Measurements from ENCODE around the gene C1orf115. TPM values are rescaled to one million over a fixed set of nuclear protein-coding genes. Genes with fewer than 3 reads are reported as not detected.
"Not testable (repeated sequence)": the region's sequence is repeated elsewhere in the genome, so short reads cannot be mapped to it uniquely, and the experiment has no call there.

Gene C1orf115
- total RNA-seq, 1 donor from 2014 or later = 3.5 TPM

DNA sequence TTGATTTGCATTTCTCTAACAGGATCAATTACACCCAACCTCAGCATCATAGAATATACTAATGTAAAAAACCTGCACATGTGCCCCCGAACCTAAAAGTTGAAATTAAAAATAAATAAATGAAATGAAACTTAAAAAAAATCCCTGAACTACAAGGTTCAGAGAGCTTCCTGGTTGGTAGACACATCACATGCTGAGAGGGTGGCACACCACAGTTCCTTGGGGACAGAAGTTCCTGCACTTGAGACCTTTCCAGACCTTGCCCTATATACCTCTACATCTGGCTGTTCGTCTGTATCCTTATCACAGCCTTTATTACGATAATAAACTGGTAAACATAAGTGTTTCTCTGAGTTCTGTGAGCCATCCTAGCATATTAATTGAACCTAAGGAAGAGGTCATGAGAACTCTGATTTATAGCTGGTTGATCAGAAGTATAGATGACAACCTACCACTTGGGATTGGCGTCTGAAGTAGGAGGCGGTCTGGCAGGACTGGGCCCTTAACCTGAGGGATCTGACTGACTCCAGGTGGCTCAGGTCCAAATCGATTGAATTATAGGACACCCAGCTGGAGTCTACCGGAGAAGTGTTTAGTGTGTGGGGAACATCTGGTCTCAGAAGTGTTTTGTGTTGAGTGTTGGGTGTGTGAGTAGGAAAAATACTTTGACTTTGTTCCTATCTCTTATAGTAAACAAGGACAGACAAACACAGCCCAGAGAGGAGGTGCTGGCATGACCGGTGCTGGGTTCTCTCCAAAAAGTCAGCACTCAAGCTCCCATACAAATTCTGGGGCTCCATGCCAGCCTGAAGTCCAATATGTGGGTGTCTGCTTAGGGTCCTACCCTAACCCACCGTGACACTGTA is 19.0 kb downstream of the C1orf115 start:
- Mint-ChIP-seq H3K27me3 (ENCODE audit: low read depth) (no peaks in the 10 kb centered on the region), H3K4me3 (ENCODE audit: unreplicated experiment) (no peak overlapping the region), H3K4me1 (ENCODE audit: low read depth) (no peaks in the 10 kb centered on the region), H3K36me3 (ENCODE audit: low read depth) (no peaks in the 10 kb centered on the region), H3K27ac (ENCODE audit: unreplicated experiment) (no peak overlapping the region), H3K9me3 (ENCODE audit: low read depth) (no peaks in the 10 kb centered on the region)
- TF ChIP-seq CTCF (IDR thresholded peaks at IDR 0.05) = no peak
- DNase-seq (ENCODE audit: low spot score) = no peak

- no peaks in the 10 kb centered on the region for H3K4me1 Mint-ChIP-seq (ENCODE audit: low read depth)
- H3K27me3 Mint-ChIP-seq (ENCODE audit: low read depth) = no peaks in the 10 kb centered on the region
- no peak overlapping the region for H3K4me3 Mint-ChIP-seq (ENCODE audit: unreplicated experiment)
- no peak for DNase-seq (ENCODE audit: low spot score)
- no peaks in the 10 kb centered on the region for H3K36me3 Mint-ChIP-seq (ENCODE audit: low read depth)
- TF ChIP-seq CTCF (IDR thresholded peaks at IDR 0.05) = no peak
- no peaks in the 10 kb centered on the region for H3K9me3 Mint-ChIP-seq (ENCODE audit: low read depth)
- no peak overlapping the region for H3K27ac Mint-ChIP-seq (ENCODE audit: unreplicated experiment)
These were observed 20.2 kb downstream of the C1orf115 start for GRCh38 chr1:220710333-220710732.

DNA sequence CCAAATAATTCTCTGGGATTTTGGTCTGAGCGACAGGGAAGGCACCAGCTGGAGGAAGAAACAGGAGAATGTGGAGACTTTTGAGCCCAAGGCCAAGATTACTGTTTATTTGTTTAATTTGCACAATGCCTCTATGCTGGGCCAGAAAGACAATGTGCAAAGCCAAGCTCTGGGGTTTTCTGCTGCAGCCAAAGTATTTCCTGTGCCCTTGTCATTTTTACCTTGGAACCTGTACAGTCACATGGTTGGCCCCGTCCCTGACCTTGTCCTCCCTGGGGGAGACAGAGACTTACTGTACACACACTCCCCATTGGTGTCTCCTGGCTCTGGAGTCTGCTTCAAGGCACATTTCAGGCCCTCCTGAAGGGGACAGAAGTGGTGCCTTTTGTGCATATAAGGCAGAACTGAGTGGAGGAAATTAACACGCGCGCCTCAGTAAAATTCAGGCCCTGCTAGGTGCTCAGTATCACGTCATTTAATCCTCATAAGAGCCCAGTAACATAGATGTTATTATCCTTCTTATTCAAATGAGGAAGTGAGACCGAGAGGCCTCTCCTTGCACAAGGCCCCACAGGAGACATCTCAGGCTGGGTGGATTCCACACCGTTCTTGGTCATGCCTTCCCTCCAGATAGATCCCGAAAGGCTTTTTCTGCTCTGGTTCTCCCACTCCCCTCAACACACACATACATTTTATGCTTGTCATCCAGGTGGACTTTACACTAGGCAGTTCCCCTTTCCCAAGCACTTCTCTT is 21.1 kb downstream of the C1orf115 start:
- no peak for TF ChIP-seq CTCF (IDR thresholded peaks at IDR 0.05)
- no peaks in the 10 kb centered on the region for H3K36me3 Mint-ChIP-seq (ENCODE audit: low read depth)
- no peak for DNase-seq (ENCODE audit: low spot score)
- H3K27me3 Mint-ChIP-seq (ENCODE audit: low read depth) = no peaks in the 10 kb centered on the region
- H3K4me3 Mint-ChIP-seq (ENCODE audit: unreplicated experiment) = no peak overlapping the region
- no peak overlapping the region for H3K27ac Mint-ChIP-seq (ENCODE audit: unreplicated experiment)
- peaks cover 8% of the 10 kb centered on the region for H3K9me3 Mint-ChIP-seq (ENCODE audit: low read depth)
- H3K4me1 Mint-ChIP-seq (ENCODE audit: low read depth) = no peaks in the 10 kb centered on the region

DNA sequence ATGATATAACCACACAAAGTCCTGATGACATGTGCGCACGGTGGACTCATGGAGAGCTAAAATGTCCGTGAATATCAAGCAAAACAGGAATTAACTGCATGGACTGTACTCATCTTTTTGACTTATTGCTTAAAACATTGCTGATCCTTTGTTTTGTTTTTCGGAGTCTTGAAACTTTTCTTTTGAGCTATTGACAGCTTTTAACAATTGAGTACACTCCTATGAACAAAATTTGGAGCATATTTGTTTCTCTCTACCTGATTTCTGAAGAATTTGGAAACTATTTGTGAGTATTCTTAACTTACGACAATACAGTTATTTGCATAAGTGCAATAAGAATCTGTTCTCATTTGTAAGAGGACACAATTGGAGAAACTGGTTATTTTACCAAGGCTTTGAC is 25.8 kb downstream of the C1orf115 start:
- peaks cover 13% of the 10 kb centered on the region for H3K27me3 Mint-ChIP-seq (ENCODE audit: low read depth)
- H3K4me3 Mint-ChIP-seq (ENCODE audit: unreplicated experiment); H3K36me3 Mint-ChIP-seq (ENCODE audit: low read depth); DNase-seq (ENCODE audit: low spot score); H3K9me3 Mint-ChIP-seq (ENCODE audit: low read depth); H3K4me1 Mint-ChIP-seq (ENCODE audit: low read depth); H3K27ac Mint-ChIP-seq (ENCODE audit: unreplicated experiment): not testable (repeated sequence)

DNA sequence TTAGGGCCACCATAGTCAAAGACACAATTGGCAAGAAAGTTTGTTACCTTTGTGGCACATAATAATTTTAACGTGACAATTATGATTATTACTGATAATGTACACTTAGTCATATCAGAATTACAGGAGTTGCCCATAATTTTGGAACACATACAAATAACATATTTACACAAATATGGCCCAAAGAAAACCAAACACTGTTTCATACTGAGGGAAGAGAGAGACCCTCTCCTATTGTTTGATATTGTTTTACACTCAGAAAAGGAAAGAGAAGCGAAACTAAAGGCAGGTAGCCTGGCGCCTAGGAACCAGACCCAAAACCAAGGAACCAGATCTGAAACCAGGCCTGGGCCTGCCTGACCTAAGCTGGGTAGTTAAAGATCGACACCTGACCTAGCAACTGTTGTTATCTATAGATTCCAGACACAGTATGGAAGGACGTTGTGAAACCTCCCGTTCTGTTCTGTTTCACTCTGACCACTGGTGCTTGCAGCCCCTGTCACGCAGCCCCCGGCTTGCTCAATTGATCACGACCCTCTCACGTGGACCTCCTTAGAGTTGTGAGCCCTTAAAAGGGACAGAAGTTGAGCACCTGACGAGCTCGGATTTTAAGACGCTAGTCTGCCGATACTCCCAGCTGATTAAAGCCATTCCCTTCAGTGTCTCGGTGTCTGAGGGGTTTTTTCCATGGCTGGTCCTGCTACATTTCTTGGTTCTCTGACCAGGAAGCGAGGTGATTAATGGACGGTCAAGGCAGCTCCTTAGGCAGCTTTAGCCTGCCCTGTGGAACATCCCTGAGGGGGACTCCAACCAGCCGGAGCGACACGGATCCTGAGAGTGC is 27.9 kb downstream of the C1orf115 start:
- Mint-ChIP-seq H3K4me1 (ENCODE audit: low read depth) (no peaks in the 10 kb centered on the region), H3K27ac (ENCODE audit: unreplicated experiment) (no peak overlapping the region), H3K4me3 (ENCODE audit: unreplicated experiment) (no peak overlapping the region), H3K36me3 (ENCODE audit: low read depth) (no peaks in the 10 kb centered on the region), H3K9me3 (ENCODE audit: low read depth) (peaks cover 8% of the 10 kb centered on the region), H3K27me3 (ENCODE audit: low read depth) (peaks cover 13% of the 10 kb centered on the region)
- no peak for DNase-seq (ENCODE audit: low spot score)
- TF ChIP-seq CTCF (IDR thresholded peaks at IDR 0.05) = no peak

GRCh38 chr1:220721266-220721665 is 31.1 kb downstream of the C1orf115 start:
- not testable (repeated sequence) for H3K9me3 Mint-ChIP-seq (ENCODE audit: low read depth); H3K36me3 Mint-ChIP-seq (ENCODE audit: low read depth); H3K4me3 Mint-ChIP-seq (ENCODE audit: unreplicated experiment); H3K4me1 Mint-ChIP-seq (ENCODE audit: low read depth); DNase-seq (ENCODE audit: low spot score); H3K27ac Mint-ChIP-seq (ENCODE audit: unreplicated experiment)
- peaks cover 13% of the 10 kb centered on the region for H3K27me3 Mint-ChIP-seq (ENCODE audit: low read depth)

Data from chondrocyte (in vitro differentiated cells).